ENCODE results near the gene COPA.

GRCh38 chr1:160247053-160247452 is 96.0 kb downstream of the COPA start:
- TF ChIP-seq POLR2AphosphoS5 (IDR thresholded peaks at IDR 0.05; ENCODE audit: low read depth, low read length) (no peak), POLR2A (IDR thresholded peaks at IDR 0.05; ENCODE audit: low read depth, low read length) (no peak)
